ENCODE measurements around the gene SPAG7.

The SPAG7 gene, protein sequence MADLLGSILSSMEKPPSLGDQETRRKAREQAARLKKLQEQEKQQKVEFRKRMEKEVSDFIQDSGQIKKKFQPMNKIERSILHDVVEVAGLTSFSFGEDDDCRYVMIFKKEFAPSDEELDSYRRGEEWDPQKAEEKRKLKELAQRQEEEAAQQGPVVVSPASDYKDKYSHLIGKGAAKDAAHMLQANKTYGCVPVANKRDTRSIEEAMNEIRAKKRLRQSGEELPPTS

DNA sequence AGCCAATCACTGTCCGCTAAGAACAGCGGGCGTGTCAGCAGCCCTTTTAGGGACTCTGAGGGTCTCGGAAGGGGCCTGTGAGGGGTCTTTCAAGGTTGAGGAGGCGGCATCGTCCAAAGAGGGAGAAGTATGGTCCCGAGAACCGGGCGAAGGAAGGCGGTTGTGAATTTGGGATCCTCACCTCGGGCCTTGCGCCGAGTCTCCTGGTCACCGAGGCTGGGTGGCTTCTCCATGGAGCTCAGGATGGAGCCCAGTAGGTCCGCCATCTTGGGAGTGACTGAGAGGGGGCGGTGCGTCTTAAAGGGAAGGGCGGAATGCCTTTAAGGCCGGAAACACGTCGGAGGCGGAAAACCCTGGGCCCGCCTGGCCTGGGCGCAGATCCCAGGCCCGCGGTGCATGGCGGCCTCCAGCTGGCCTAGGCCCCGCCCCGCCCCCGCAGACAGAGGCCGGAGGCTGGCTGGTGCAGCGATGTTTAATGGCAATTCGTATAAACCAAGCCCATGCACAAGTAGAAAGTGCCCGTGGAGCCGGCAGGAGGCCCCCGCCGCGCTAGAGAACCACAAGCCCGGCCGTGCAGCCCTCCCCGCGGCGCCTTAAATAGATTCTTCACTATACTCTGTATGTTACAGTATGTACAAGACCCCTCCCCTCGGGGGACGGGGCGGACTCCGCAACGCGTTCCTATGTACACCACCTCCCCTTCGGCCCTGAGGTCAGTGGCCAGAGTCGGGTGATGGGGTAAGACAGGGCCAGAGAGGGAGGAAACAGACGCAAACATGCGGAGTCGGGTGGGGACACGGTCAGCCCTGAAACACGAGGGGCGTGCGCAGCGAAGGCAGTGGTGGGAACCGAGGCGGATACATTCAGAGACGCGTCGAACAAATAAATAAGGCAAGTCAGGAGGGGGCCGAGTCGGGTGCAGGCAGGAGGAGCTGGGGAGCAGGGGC, at the start of gene SPAG7:
TSS of gene SPAG7 (minus strand) at position 279 of the 947 bp plus-strand sequence. CDS start at position 266, 13 bp downstream.
- DNase-seq (ENCODE audit: low read depth, low spot score), result peak; percentile 83

DNA sequence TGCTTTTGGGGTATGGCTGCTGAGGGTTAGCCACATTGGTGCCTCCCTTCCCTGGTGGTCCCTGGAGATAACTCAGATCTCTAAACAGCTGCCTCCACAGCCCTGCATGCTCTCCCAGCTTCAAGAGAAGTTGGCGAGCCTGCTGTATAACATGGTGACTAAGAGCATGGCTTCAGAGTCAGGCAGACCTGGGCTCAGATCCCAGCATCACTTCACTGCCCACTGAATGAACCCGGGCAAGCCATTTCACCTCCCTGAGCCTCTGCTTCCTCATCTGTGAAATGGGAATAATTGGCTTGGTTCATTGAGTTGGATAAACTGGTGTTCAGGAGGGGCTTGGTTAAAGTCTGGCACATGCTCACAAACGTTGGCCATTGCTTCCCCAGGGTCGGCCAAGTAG, 46.7 kb upstream of the SPAG7 start:
- no peak for DNase-seq (ENCODE audit: low read depth, low spot score)

DNA sequence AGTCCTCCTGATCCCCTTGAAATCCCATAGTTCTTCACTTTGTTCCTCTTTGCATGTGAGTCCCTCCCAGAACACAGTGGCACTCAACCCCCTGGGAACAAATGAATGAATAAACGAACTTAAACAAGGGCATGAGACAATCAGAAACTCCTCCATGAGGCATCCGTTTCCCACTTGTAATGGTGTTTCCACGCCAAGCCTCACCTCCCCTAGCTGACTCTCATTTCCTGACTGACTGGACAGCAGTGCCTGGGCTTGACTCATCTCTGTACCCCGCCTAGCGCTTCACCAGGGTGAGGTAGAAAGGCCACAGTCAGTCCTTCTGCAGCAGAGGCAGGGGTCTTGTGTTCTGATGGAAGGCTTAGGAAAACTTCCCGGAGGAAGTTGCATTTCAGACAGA, 44.3 kb upstream of the SPAG7 start:
- no peak for DNase-seq (ENCODE audit: low read depth, low spot score)

DNA sequence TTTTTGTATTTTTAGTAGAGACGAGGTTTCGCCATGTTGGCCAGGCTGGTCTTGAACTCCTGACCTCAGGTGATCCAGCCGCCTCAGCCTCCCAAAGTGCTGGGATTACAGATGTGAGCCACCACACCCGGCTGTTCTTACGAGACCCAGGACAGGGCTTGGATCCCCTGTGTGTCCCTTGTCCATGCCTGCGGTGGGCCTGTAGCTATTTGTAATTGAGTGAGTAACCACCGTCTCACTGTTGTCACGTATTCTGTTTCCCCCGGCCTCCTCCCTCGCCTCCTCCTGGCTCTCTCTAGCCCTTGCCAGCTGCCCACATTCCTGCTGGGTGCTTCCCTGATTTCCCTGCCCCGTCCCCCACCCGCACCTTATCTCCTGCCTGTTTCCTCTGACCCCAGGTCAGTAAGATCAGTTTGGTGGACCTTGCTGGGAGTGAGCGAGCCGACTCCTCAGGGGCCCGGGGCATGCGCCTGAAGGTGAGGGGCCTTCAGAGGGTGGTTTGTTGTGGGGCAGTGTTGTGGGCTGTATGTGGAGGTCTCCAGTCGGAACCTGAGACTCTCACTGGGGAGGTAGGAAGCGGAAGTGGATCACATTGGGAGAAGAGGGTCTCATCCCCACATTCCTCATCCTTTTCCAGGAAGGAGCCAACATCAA, 35.7 kb upstream of the SPAG7 start:
- no peak for DNase-seq (ENCODE audit: low read depth, low spot score)

DNA sequence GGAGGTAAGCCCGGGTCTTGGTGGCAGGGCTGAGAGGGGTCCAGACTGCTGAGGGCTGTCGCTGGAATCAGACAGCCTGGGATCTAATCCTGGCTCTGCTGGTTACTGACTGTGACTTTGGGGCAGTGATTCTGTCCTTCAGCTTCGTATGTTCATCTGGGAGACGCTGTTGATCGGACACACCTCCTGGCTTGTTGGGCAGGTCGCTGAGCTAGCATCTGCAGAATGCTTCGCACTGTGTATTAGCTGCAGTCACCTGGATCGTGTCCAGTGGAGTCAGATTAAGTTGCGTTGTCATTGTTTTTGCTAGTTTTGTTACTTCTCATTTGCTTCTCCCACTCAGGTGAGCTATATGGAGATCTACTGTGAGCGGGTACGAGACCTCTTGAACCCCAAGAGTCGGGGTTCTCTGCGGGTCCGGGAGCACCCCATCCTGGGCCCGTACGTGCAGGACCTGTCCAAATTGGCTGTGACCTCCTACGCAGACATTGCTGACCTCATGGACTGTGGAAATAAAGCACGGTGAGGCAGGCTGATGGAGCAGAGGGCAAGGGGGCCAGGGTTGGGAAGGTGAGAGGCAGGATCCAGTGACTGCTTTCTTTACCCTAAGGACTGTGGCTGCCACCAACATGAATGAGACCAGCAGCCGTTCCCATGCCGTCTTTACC, 34.6 kb upstream of the SPAG7 start:
- no peak for DNase-seq (ENCODE audit: low read depth, low spot score)

DNA sequence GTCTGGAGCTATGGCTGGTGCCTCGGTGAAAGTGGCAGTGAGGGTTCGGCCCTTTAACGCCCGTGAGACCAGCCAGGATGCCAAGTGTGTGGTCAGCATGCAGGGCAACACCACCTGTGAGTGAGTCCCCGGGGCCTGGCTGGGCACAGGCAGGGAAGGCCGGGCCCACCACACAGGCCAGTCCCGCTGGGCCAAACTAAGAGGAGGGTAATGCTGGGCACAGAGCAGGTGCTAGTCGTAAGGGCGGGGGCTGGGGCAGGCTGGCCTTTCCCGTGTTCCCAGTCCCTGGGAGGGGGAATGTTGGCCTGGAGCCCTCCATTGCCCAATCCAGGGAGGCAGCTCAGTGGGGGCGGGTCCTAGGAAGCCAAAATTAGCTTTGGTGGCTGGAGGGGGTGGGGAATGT, 32.6 kb upstream of the SPAG7 start:
- no peak for DNase-seq (ENCODE audit: low read depth, low spot score)

DNA sequence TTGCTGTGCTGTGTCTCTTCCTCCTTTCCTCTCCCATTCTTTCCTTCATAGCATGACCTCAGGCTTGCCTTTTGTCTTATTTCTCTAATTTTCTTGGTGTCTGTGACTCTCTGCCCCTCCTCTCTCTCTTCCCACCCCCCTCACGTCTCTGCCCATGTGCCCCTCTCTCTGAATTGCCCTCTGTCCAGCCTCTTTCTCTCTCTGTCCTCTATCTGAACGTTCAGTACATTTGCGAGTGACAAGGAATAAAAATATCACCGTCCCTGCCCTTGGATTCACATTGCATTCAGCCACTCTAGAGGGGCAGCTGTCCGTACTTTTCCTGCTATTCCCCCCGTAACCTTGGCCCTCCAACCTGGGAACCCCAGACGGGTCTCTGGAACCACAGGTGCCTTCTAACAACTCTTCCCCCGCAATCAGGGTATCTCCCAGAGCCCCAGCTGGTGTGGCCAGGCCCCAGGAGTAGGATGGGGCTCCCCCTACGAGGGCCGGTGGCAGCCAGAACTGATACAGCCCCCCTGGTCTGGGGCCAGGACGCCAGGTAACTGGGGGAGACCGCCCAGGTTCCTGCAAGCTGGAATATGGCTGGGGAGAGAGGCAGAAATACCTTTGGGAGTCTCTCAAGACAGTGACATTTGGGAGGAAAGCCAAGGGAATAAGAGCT, 31.9 kb upstream of the SPAG7 start:
- no peak for DNase-seq (ENCODE audit: low read depth, low spot score)

DNA sequence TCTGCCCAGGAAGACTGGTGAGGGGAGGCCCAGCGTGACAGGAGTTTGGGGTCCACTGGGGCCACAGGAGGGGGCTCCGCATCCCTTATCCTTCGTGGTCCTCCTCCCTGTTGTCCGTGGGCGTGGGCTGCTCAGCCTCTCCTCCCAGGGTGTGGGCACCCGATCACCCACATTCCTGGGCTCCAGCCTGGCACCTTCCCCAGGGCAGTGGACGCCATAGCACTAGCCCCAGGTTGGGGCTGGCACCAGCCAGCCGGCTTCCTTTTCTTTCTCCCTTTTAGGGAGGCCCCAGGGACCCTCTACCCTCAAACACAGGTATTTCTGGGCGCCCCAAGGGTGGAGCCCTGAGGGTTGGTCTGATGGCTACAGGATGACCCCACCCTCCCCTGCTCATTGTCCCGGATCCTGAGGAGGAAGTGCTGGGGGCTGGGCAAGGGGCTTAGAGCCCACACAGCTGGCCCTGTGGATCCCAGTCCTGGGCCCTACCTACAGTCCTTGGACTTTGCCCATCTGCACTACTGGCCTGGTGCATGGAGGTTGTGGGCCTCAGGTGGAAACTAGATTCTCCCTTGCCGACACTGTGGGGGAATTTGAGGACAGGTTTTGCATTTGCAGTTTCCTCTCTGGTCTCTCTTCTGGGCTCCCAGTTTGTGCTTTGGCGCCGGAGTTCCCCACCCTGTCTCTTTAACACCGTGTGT, 31.3 kb upstream of the SPAG7 start:
- no peak for DNase-seq (ENCODE audit: low read depth, low spot score)

DNA sequence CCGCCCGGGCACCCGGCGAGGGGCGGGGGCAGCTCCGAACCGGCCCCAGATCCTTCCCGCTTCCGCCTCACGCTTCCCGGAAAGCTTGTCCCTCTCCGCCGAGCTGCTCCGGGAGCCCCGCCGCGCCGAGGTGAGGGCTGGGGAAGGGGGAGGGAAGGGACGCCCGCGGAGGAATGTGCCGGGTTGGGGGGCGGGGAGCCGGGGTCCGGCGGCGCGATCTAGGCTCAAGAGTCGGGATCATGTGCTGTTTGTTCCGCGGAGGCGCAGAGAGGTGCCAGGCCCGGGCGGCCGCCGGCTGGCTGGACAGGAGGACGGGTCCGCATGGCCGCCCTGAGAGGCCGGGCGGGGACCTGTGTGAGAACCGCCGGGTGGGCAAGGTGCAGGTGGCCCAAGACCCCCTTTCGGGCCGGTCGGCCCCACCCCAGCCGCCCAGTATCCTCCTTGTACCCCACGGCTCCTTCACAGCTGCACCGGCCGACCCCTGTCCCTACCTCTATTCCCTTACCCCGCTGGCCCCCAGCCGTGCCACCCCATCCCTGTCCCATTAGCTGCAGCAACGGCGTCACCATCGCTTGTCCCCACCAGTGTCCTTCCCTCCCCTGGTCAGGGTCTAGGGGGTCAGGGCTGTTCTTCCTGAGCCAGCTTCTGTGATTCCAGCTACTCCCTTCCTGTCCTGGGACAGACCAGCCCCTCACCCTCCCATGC, 30.6 kb upstream of the SPAG7 start:
- DNase-seq (ENCODE audit: low read depth, low spot score), result no peak

DNA sequence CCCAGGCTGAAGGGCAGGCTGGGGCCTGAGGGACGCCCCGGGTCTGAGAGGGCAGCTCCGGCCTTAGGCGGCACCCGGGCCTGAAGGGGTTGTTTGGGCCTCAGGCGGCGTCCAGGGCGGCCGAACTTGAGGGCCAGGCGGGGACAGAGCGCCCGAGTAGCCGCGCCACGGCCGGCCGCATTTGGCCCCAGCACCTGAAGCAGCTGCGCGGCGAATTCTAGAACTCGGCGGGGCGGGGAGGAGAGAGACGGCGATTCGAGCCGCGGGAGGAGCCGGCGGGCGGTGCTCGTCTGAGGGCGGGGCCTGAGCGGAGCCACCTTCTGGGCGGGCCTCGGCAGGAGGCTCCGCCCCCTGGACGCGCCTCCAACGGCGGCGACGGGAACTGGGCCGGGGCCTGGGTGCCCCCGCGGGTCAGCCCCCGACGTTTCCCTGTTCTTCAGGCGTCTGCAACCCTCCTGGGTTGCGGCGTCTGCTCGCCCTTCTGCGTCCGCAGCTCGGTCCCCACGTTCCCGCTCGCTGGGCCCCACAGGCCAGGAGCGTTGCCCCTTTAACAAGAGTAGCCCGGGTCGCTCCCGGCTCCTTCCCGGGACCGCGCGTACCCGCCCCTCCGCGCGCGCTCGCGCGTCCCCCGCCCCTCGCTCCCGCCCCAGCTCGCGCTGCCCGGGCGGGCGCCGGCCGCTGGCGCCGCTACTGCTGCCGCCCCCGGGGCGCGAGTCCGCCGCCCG, 29.8 kb upstream of the SPAG7 start, which contains the start of the genes INCA1 and KIF1C:
TSS of gene INCA1 (minus strand) at position 221 of the 725 bp plus-strand sequence. CDS start 3,085 bp downstream, outside the sequence.
TSS of gene KIF1C (plus strand) at position 649 of the 725 bp plus-strand sequence. CDS start 2,297 bp downstream, outside the sequence.
- peak; percentile 72 for DNase-seq (ENCODE audit: low read depth, low spot score)

DNA sequence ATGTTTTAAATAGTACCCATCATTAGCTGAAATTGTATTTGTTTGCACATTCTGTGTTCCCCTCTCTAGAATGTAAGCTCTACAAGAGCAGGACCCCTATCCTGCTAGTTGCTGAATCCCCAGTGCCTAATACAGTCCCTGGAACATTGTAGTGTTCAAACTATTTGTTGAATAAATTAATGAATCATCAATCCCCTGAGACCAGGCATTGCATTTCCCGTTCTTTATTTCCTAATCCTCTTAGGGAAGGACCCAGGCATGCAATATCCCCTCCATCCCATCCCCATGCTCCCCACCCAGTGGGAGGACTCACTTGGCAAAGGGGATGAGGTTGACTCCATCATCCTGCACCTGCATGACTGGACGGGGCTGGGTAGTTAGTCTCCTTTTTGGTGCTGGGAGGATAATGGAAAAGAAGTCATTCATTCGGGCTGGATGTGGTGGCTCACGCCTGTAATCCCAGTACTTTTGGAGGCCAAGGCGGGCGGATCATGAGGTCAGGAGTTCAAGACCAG, 26.5 kb upstream of the SPAG7 start:
- no peak for DNase-seq (ENCODE audit: low read depth, low spot score)

DNA sequence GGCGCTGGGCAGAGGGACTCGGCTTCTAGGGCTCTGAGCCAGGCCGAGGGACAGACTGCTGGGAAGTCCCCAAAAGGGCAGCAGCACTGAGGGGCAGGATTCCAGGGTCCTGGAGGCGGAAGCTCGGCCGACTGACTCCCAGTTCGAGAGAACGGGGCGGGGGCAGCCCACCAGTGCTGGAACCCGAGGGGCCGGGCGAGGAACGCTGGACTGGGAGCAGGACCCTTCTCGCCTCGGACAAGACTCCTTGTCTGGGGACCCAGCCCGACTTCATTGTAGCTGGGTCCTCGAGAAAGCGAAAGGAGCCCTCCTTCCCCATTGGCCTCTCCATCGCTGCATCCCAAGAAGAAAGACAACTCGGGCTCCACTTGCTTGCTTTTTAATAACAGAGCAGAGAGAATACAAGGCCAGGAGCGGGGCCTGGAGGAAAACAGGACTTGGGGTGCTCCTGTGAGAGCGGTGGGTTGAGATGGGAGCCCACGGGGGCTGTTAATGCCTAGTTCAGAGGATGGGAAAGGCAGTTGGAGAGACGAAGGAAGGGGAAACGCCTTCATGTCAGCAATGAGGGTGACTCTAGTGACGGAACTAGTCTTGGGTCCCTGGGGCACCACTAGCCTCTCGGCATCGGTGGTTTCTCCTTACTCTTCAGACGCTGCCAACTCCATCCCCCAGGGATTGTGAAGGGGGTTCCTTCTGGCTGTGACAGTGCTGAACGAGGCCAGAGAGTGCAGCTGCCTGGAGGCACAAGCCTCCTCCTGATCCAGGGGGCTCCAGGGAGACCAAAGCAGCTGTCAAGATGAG, 20.4 kb upstream of the SPAG7 start:
- DNase-seq (ENCODE audit: low read depth, low spot score), result no peak

DNA sequence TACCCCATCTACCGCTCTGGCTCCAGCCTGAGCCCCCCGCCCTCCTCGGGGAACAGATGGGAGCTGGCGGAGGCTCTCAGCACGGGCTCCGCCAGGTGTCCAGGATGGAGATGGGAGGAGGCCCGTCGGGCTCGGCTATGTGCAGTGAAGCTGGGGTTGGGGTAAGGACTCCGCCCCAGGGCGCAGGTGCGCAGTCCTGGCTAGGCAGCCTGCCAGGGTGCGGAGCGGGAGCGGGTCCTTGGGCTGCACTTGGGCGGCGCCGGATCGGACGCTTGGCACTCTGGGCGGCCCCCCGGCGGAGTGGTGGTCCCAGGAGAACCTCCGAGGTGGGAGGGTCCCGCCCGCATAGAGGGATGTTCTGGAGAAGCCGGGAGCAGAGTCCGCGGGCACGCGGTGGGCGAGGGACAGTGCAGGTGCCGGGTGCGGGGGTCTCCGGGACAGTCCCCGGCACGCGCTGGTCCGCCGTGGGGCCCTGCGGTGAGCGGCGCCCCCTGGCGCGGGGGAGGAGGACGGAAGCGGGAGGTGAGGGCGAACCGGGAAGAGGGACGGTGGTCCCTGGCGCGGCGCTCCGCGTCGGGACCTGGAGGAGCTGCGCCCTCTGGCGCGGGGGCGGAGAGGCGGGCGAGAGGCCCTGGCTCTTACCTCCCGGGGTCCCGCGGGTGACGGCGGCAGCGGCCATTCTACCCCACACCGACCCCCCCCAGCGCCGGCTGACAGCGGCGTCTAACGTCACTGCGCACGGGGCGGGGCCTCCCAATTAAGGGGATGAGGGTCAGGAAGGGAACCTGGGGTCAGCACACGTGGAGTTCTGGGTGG, 19.5 kb upstream of the SPAG7 start, which contains the start of gene CAMTA2:
TSS of gene CAMTA2 (minus strand) at position 725 of the 816 bp plus-strand sequence. CDS start 1,453 bp downstream, outside the sequence.
- peak; percentile 76 for DNase-seq (ENCODE audit: low read depth, low spot score)

DNA sequence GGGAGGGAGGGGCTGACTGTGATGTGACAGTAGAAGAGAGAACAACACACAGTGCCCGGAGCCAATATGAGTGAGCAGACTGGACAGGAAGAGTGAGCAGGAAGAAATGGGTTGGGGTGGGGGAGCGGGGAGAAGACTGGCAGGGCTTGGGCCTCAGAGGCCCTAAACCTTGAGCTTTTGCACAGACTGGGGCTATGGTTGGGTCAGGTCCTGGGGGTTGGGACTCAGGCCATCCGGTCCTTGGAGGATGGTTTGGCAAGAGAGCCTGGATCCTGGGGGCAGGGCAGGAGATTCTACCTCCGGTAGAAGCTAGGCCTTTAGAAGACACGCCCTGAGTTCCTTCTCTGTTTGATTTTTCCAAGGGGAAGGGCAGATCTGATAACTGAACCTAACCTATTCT, 18.8 kb upstream of the SPAG7 start:
- DNase-seq (ENCODE audit: low read depth, low spot score), result no peak

DNA sequence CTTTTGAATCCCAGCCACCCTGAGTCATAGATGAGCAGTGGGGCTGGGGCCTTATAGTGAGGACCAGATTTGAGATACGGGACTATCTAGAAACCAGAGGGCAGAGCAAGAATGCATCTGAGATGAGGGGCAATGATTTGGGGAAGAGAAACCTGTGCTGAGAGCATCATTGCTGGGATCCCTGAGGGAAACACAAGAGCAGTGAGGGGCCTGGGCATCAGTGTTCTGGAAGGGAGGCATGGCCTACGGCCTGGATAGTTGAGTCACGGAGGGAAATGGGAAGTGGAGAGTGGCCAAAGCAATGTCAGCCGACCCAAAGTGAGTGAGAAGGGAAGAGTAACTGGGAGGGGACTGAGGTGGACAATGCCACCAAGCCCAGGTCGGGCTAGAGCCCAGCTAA, 14.7 kb upstream of the SPAG7 start:
- DNase-seq (ENCODE audit: low read depth, low spot score), result no peak

DNA sequence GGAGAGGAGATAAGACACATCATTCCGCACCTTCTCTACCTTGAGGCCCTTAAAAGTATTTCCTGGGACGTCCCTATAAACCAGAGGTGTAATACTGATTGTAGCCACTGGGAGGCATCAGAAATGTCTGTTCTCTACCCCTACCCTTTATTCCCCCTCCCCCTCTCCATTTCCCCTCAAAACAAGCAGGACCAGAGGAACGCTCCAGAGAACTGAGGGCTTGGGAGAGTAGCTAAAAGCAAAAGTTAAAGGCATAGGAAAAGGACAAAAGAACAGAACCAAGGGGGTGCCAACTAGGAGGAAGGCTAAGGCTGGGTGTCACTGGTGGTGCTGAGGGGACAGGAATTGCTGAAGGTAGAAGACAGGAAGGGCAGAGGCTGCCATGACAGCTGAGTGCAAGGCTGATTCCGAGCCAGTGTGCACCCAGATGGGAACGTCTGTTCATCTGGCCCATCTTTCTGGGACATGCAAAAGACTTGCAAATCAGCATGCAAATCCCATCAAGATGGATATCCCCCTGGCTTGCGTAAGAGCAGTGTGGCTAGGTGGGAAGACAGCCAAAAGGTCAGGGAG, 13.1 kb upstream of the SPAG7 start:
- no peak for DNase-seq (ENCODE audit: low read depth, low spot score)

DNA sequence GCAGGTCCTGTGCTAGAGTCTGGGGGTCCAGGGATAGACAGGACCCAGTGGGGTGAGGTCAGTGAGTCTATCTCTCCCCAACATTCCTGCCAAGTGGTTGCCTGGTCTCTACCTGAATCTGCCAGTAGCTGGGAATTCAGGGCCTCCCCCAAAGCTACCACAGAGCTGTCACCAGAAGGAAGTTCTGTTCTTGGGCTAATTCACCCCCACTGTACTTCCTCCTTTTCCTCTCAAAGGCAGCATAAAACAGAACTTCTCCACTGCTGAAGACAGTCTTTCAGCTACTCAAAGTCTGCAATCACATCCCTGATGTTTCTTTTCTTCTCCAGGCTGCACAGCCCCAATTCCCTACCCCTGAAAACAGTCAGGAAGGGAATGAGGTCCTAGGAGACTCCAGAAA, 11.1 kb upstream of the SPAG7 start:
- no peak for DNase-seq (ENCODE audit: low read depth, low spot score)
